ENCODE measurements around the gene CD151. TPM values are rescaled to one million over a fixed set of nuclear protein-coding genes. Genes with fewer than 3 reads are reported as not detected.

CD151 gene
- total RNA-seq, 2 experiments from 2014 or later, result 23.1 to 54.9 TPM

GRCh38 chr11:802018-802617 is 30.6 kb upstream of the CD151 start:
- CTCF ChIA-PET, result interaction anchor here (1.0 to 1.2 kb wide), 2 partner anchors 17 to 55 kb away, joined by 3 to 5 read pairs; partner anchors contain the start of genes PNPLA2 and TALDO1
- DNase-seq, result no peak
- H3K4me1 Mint-ChIP-seq, result peaks cover 16% of the 10 kb centered on the region
- H3K36me3 Mint-ChIP-seq, result peaks cover 3% of the 10 kb centered on the region
- H3K27me3 Mint-ChIP-seq, result no peaks in the 10 kb centered on the region
- no peaks in the 10 kb centered on the region for H3K9me3 Mint-ChIP-seq (ENCODE audit: low read depth)
- no peak overlapping the region for H3K4me3 Mint-ChIP-seq
- H3K27ac Mint-ChIP-seq, result no peak overlapping the region
- no peak for ATAC-seq

DNA sequence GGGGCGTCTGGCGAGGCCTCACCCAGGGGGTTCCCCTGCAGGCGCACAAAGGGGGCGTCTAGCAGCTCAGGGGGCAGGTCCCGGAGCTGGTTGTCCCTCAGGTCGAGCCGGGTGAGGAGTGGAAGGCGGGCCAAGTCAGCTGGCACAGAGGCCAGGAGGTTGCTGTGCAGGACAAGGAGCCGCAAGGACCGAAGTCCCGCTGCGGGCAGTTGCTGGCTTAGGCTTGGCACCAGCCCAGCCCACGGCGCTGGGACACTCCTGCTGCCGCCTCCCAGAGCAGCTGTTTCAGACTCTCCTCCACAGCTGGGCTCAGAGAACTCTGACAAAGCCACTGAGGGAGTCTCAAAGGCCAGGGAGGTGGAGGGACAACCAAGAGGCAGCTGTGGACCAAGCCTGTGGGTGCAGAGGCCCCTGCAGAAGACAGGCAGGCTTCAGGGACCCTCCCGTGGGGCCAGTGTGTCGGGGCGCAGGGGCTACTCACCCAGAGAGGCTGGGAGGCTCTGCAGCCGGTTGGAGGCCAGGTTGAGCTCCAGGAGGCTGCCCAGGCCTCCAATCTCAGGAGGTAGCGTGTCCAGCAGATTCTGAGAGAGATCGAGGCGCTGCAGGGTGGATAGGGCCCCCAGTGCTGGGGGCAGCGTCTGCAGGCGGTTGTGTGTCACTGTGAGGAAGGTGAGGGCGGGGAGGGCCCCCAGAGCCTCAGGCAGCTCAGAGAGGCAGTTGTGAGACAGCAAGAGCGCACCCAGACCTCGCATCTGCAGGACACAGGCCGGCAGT is 29.9 kb upstream of the CD151 start:
- DNase-seq (no peak), ATAC-seq (no peak)
- no peaks in the 10 kb centered on the region for H3K27me3 Mint-ChIP-seq
- H3K4me1 Mint-ChIP-seq, result peaks cover 18% of the 10 kb centered on the region
- peak overlapping the region; percentile 43 for H3K4me3 Mint-ChIP-seq
- peaks cover 3% of the 10 kb centered on the region for H3K36me3 Mint-ChIP-seq
- no peaks in the 10 kb centered on the region for H3K9me3 Mint-ChIP-seq (ENCODE audit: low read depth)
- CTCF ChIA-PET, result interaction anchor here (1.2 kb wide), 1 partner anchor 17 kb away, joined by 5 read pairs; the partner anchor contains the start of gene PNPLA2
- no peak overlapping the region for H3K27ac Mint-ChIP-seq

DNA sequence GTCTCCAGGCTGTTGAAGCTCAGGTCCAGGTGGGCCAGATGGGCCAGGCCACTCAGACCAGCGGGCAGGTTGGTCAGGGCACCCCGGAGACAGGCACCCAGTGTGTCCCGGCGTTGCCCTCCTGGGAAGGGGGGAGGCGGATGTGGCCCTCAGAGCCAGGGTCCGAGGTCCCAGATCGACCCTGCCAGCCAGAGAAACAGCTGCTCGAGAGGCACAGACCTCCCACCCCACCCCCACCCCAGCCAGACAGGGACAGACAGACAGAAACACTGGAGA is 29.3 kb upstream of the CD151 start:
- peaks cover 3% of the 10 kb centered on the region for H3K36me3 Mint-ChIP-seq
- H3K9me3 Mint-ChIP-seq (ENCODE audit: low read depth), result no peaks in the 10 kb centered on the region
- H3K4me3 Mint-ChIP-seq, result peak overlapping the region; percentile 81
- no peaks in the 10 kb centered on the region for H3K27me3 Mint-ChIP-seq
- DNase-seq (no peak), ATAC-seq (no peak)
- CTCF ChIA-PET, result interaction anchor here (1.2 kb wide), 1 partner anchor 16 kb away, joined by 5 read pairs; the partner anchor contains the start of gene PNPLA2
- no peak overlapping the region for H3K27ac Mint-ChIP-seq
- H3K4me1 Mint-ChIP-seq, result peaks cover 22% of the 10 kb centered on the region

- peak overlapping the region; percentile 69 for H3K27ac Mint-ChIP-seq
- peaks cover 27% of the 10 kb centered on the region for H3K4me1 Mint-ChIP-seq
- ATAC-seq (no peak), DNase-seq (no peak)
- CTCF ChIA-PET, result interaction anchor here (1.0 to 1.5 kb wide), 2 partner anchors 28 to 65 kb away, joined by 3 read pairs; no protein-coding TSS in a partner anchor
- H3K36me3 Mint-ChIP-seq, result peaks cover 3% of the 10 kb centered on the region
- H3K9me3 Mint-ChIP-seq (ENCODE audit: low read depth), result no peaks in the 10 kb centered on the region
- peak overlapping the region; percentile 81 for H3K4me3 Mint-ChIP-seq
- no peaks in the 10 kb centered on the region for H3K27me3 Mint-ChIP-seq
Observed at GRCh38 chr11:803770-804598, 28.8 kb upstream of the CD151 start.

- Mint-ChIP-seq H3K27me3 (no peaks in the 10 kb centered on the region), H3K4me3 (peak overlapping the region; percentile 81), H3K27ac (peak overlapping the region; percentile 69), H3K4me1 (peaks cover 27% of the 10 kb centered on the region), H3K9me3 (ENCODE audit: low read depth) (no peaks in the 10 kb centered on the region), H3K36me3 (peaks cover 3% of the 10 kb centered on the region)
- DNase-seq (no peak), ATAC-seq (no peak)
- CTCF ChIA-PET, result interaction anchor here (1.0 to 1.5 kb wide), 2 partner anchors 27 to 66 kb away, joined by 3 read pairs; no protein-coding TSS in a partner anchor
Observed at GRCh38 chr11:804599-804964, 28.2 kb upstream of the CD151 start.

- Mint-ChIP-seq H3K36me3 (peaks cover 22% of the 10 kb centered on the region), H3K9me3 (ENCODE audit: low read depth) (no peaks in the 10 kb centered on the region), H3K27ac (peak overlapping the region; percentile 99), H3K27me3 (no peaks in the 10 kb centered on the region), H3K4me1 (peaks cover 45% of the 10 kb centered on the region), H3K4me3 (peak overlapping the region; percentile 95)
- DNase-seq (peak; percentile 85), ATAC-seq (no peak)
- CTCF ChIA-PET, result interaction anchor here (0.6 to 3.4 kb wide), 10 partner anchors 9 to 113 kb away, joined by 3 to 17 read pairs (median 4); partner anchors contain the start of genes CD151, DEAF1 and TMEM80
Observed at GRCh38 chr11:808427-809286, 24.1 kb upstream of the CD151 start.

DNA sequence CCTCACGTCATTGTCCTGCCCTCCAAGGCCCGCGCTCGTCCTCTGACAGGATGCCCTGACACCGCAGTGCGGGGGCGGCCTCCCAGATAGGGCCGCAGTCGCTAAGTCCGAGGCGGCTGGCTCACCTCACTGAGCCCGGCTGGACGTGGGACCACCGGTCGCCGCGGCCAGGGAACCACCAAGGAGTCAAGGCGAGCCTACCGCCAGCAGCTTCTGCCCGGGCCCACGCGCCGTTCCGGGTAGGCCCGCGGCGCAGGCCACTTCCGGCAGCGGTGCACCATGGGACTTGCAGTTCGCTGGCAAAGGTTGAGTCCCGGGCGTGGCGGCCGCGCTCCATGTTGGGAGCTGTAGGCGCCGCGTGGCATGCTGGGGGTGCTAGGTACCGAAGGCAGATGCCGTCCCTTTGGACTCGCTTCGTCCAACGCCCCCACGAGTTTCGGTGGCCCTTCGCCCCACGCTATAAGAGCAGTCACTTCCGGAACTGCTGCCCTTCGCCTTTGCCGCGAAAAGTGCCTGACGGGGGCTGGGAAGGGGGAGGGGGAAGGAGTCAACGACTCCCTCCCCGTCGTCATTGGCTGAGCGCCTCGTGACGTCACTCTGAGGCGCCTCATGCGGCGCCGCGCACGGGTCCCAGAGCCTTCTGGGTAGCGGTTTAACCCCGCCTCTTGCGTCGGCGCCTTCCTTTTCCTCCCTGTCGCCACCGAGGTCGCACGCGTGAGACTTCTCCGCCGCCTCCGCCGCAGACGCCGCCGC is 23.3 kb upstream of the CD151 start, which contains the start of gene RPLP2:
Gene RPLP2 (plus strand): TSS at position 681 of the 753 bp plus-strand sequence. CDS start 268 bp downstream, outside the sequence.
- peak; percentile 99 for DNase-seq
- no peaks in the 10 kb centered on the region for H3K27me3 Mint-ChIP-seq
- H3K27ac Mint-ChIP-seq, result peak within 1 kb of the TSS; percentile 99
- CTCF ChIA-PET, result interaction anchor here (0.6 to 3.4 kb wide), 10 partner anchors 8 to 114 kb away, joined by 3 to 17 read pairs (median 4); partner anchors contain the start of genes CD151, DEAF1, TMEM80 and TSPAN4
- H3K9me3 Mint-ChIP-seq (ENCODE audit: low read depth), result no peaks in the 10 kb centered on the region
- peaks cover 24% of the 10 kb centered on the region for H3K36me3 Mint-ChIP-seq
- H3K4me3 Mint-ChIP-seq, result peak within 1 kb of the TSS; percentile 95
- peaks cover 41% of the 10 kb centered on the region for H3K4me1 Mint-ChIP-seq
- peak; percentile 82 for ATAC-seq

DNA sequence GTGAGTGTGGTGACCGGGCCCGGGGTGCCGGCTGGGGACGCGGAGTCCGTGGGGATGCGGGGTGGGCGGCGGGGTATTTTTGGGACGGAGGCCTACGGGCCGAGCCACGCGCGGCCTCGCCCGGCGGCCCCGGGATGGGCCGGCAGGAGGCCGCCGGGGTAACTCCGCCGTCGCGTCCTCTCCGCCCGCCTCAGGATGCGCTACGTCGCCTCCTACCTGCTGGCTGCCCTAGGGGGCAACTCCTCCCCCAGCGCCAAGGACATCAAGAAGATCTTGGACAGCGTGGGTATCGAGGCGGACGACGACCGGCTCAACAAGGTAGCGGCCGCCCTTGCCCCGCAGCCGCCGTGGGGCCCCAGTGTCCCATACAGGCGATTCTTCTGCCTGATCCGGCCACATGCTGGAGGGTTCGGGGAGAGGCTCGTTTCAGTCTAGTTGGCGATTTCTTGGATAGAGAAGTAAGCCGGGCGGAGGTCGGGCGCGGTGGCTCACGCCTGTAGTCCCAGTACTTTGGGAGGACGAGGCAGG is 22.6 kb upstream of the CD151 start:
- Mint-ChIP-seq H3K4me1 (peaks cover 41% of the 10 kb centered on the region), H3K27me3 (no peaks in the 10 kb centered on the region), H3K27ac (peak overlapping the region; percentile 99), H3K36me3 (peaks cover 24% of the 10 kb centered on the region), H3K4me3 (peak overlapping the region; percentile 95), H3K9me3 (ENCODE audit: low read depth) (no peaks in the 10 kb centered on the region)
- CTCF ChIA-PET, result interaction anchor here (0.6 to 3.4 kb wide), 7 partner anchors 7 to 115 kb away, joined by 3 to 17 read pairs (median 6); partner anchors contain the start of genes DEAF1, TMEM80 and TSPAN4
- ATAC-seq (peak; percentile 4), DNase-seq (no peak)

- no peak for ATAC-seq
Observed at GRCh38 chr11:811446-812245, 21.1 kb upstream of the CD151 start.

GRCh38 chr11:812390-812789 is 20.4 kb upstream of the CD151 start:
- H3K27ac Mint-ChIP-seq, result peak overlapping the region; percentile 49
- no peaks in the 10 kb centered on the region for H3K9me3 Mint-ChIP-seq (ENCODE audit: low read depth)
- no peaks in the 10 kb centered on the region for H3K27me3 Mint-ChIP-seq
- peaks cover 33% of the 10 kb centered on the region for H3K4me1 Mint-ChIP-seq
- ATAC-seq, result no peak
- CTCF ChIA-PET, result interaction anchor here (2.0 to 2.2 kb wide), 2 partner anchors 13 to 31 kb away, joined by 4 to 9 read pairs; no protein-coding TSS in a partner anchor
- H3K4me3 Mint-ChIP-seq, result no peak overlapping the region
- no peak for DNase-seq
- peaks cover 24% of the 10 kb centered on the region for H3K36me3 Mint-ChIP-seq

More at GRCh38 chr11:811446-812245, 21.1 kb upstream of the CD151 start:
- Mint-ChIP-seq H3K36me3 (peaks cover 24% of the 10 kb centered on the region), H3K9me3 (ENCODE audit: low read depth) (no peaks in the 10 kb centered on the region), H3K27ac (peak overlapping the region; percentile 89), H3K4me3 (peak overlapping the region; percentile 95), H3K27me3 (no peaks in the 10 kb centered on the region), H3K4me1 (peaks cover 33% of the 10 kb centered on the region)
- CTCF ChIA-PET, result interaction anchor here (0.7 to 2.2 kb wide), 4 partner anchors 14 to 276 kb away, joined by 3 to 9 read pairs (median 4); no protein-coding TSS in a partner anchor
- DNase-seq, result no peak

- Mint-ChIP-seq H3K27me3 (no peaks in the 10 kb centered on the region), H3K27ac (peak overlapping the region; percentile 49), H3K4me1 (peaks cover 30% of the 10 kb centered on the region), H3K4me3 (no peak overlapping the region), H3K36me3 (peaks cover 24% of the 10 kb centered on the region), H3K9me3 (ENCODE audit: low read depth) (no peaks in the 10 kb centered on the region)
- no peak for ATAC-seq
- no peak for DNase-seq
- CTCF ChIA-PET, result interaction anchor here (0.9 to 2.0 kb wide), 2 partner anchors 13 to 31 kb away, joined by 3 to 4 read pairs; no protein-coding TSS in a partner anchor
Observed at GRCh38 chr11:813072-813455, 19.7 kb upstream of the CD151 start.
